HCT116 (cell line): Measurements from ENCODE around the gene ZNF283. TPM values are rescaled to one million over a fixed set of nuclear protein-coding genes. Genes with fewer than 3 reads are reported as not detected.

Source experiments
- ATAC-seq: fragments of 200-7000 bp; cut with Tn5 transposase; 2 replicates; pipeline ENCODE4 v1.9.1; 2020; ENCODE audit warnings: mild to moderate bottlenecking, moderate library complexity
- BruUV-seq: library from RNA; stranded (reverse); fragments of 400-500 nt; replicated peaks from 2 replicates; lab custom pipeline; 2021; lab: Mats Ljungman, UMichigan
- CTCF ChIA-PET: fragments of 300-600 bp; sonication (Branson Sonifier 250); formaldehyde crosslinking; loops from one replicate; lab custom pipeline; 2021; ENCODE audit warnings: antibody characterized with exemption; lab: Charles Lee
- POLR2A ChIA-PET: fragments of 300-600, 350-600 bp; sonication (Branson Sonifier 250); formaldehyde crosslinking; loops from one replicate; lab custom pipeline; 2021; ENCODE audit warnings: antibody characterized with exemption; lab: Charles Lee
- RAD21 ChIA-PET, 2 experiments: fragments of 300-600 bp; sonication (Branson Sonifier 250); formaldehyde crosslinking; loops; one replicate each; lab custom pipeline; 2023; ENCODE audit warnings: low total read pairs in 2 of 2; ENCODE audit not compliant: uncharacterized antibody in 2 of 2, unreplicated experiment in 2 of 2, low non-redundant PET in 1 of 2; lab: Charles Lee
- DNase-seq: peaks from one replicate; pipeline ENCODE4 v3.0.0-alpha.2; 2010; ENCODE audit warnings: low read depth, low spot score
- H2AFZ ChIP-seq: fragments of 200-600 bp; shearing (Covaris generic), sonication (generic); 2 replicates; pipeline ENCODE4 v1.6.1; 2017; ENCODE audit warnings: low read depth, mixed run types, mixed read lengths, antibody characterized with exemption, low read length; ENCODE audit not compliant: poor library complexity, severe bottlenecking
- H3K27ac ChIP-seq: 2 replicates; pipeline ENCODE4 v1.5.1; 2012; ENCODE audit warnings: low read depth, low read length
- H3K27me3 ChIP-seq: fragments of 200-600 bp; sonication (generic); 2 replicates; pipeline ENCODE4 v1.6.1; 2016; ENCODE audit warnings: mixed run types, low read length, mixed read lengths; ENCODE audit not compliant: insufficient read depth
- H3K36me3 ChIP-seq, 2 experiments: fragments of 200-500 bp in 1 of 2; fragments of 200-600 bp in 1 of 2; sonication (Bioruptor generic) in 1 of 2; sonication (generic) in 1 of 2; 2 replicates each; pipeline versions ENCODE4 v1.5.1 to v1.6.1; 2014 to 2016; ENCODE audit warnings: low read length in 2 of 2, inconsistent platforms in 1 of 2, mixed read lengths in 1 of 2, mixed run types in 1 of 2; ENCODE audit not compliant: insufficient read depth in 2 of 2, control insufficient read depth in 1 of 2
- H3K4me1 ChIP-seq, 2 experiments: fragments of 200-600 bp in 1 of 2; sonication (generic) in 1 of 2; 2 replicates each; pipeline versions ENCODE4 v1.5.1 to v1.6.1; 2012 to 2017; ENCODE audit warnings: low read length in 2 of 2, inconsistent platforms in 1 of 2, mild to moderate bottlenecking in 1 of 2, mixed read lengths in 1 of 2, mixed run types in 1 of 2, moderate library complexity in 1 of 2; ENCODE audit not compliant: insufficient read depth in 2 of 2, control insufficient read depth in 1 of 2
- H3K4me2 ChIP-seq: fragments of 200-600 bp; sonication (generic); 2 replicates; pipeline ENCODE4 v1.6.1; 2017; ENCODE audit warnings: mixed run types, low read length, mixed read lengths
- H3K4me3 ChIP-seq, 2 experiments: fragments of 200-600 bp in 1 of 2; sonication (generic) in 1 of 2; replicated peaks in 1 of 2; 2 replicates each; pipeline ENCODE4 v1.5.1; 2011 to 2016; ENCODE audit warnings: low read length in 2 of 2, control low read depth in 1 of 2, low read depth in 1 of 2, mild to moderate bottlenecking in 1 of 2, mixed read lengths in 1 of 2, mixed run types in 1 of 2
- H3K79me2 ChIP-seq: fragments of 200-600 bp; sonication (generic); 2 replicates; pipeline ENCODE4 v1.6.1; 2017; ENCODE audit warnings: mild to moderate bottlenecking, mixed run types, low read length, moderate library complexity, mixed read lengths; ENCODE audit not compliant: insufficient read depth
- H3K9ac ChIP-seq: fragments of 200-600 bp; sonication (generic); 2 replicates; pipeline ENCODE4 v1.6.1; 2016; ENCODE audit warnings: low read length, mixed read lengths
- H3K9me2 ChIP-seq: fragments of 200-600 bp; sonication (generic), shearing (Covaris generic); 2 replicates; pipeline ENCODE4 v1.6.1; 2017; ENCODE audit warnings: mixed run types, mild to moderate bottlenecking, moderate library complexity; ENCODE audit not compliant: insufficient read depth
- H3K9me3 ChIP-seq, 2 experiments: fragments of 200-500 bp in 1 of 2; fragments of 200-600 bp in 1 of 2; sonication (Bioruptor generic) in 1 of 2; sonication (generic) in 1 of 2; 2 replicates each; pipeline ENCODE4 v1.6.1; 2014 to 2017; ENCODE audit warnings: low read length in 2 of 2, mixed read lengths in 2 of 2, inconsistent platforms in 1 of 2, low read depth in 1 of 2, mild to moderate bottlenecking in 1 of 2, mixed run types in 1 of 2, moderate library complexity in 1 of 2; ENCODE audit not compliant: control insufficient read depth in 1 of 2, insufficient read depth in 1 of 2
- H4K20me1 ChIP-seq: fragments of 200-600 bp; sonication (generic), shearing (Covaris generic); 2 replicates; pipeline ENCODE4 v1.6.1; 2017; ENCODE audit warnings: mixed run types, mild to moderate bottlenecking, moderate library complexity; ENCODE audit not compliant: insufficient read depth
- CBX3 ChIP-seq: IDR thresholded peaks from 2 replicates; pipeline ENCODE4 v1.6.1; 2012; ENCODE audit warnings: low read depth
- CEBPB ChIP-seq: IDR thresholded peaks from 2 replicates; pipeline ENCODE4 v1.6.1; 2012; ENCODE audit warnings: low read depth
- EZH2 ChIP-seq: fragments of 200-600 bp; sonication (generic); IDR thresholded peaks from 2 replicates; pipeline ENCODE4 v1.6.1; 2017; ENCODE audit warnings: antibody characterized with exemption, mixed run types
- REST ChIP-seq: IDR thresholded peaks from 2 replicates; pipeline ENCODE4 v1.6.1; 2012; ENCODE audit warnings: low read depth
- SRF ChIP-seq: IDR thresholded peaks from 2 replicates; pipeline ENCODE4 v1.6.1; 2012; ENCODE audit warnings: low read depth
- YY1 ChIP-seq: IDR thresholded peaks from 2 replicates; pipeline ENCODE4 v1.6.1; 2011; ENCODE audit warnings: low read length, low read depth, moderate library complexity, mild to moderate bottlenecking; ENCODE audit not compliant: insufficient replicate concordance; ENCODE audit errors: extremely low read depth
- intact Hi-C: fragments of 100-400 bp; cut with micrococcal nuclease; formaldehyde crosslinking; loops from 2 replicates; pipeline ENCODE4 v1.10.0; 2022
- total RNA-seq: library from RNA; stranded (reverse); gene quantifications from one replicate; pipeline ENCODE4 v1.2.1, GENCODE V29; 2021; ENCODE audit not compliant: unreplicated experiment

ZNF283 gene
- total RNA-seq, 1 experiment from 2014 or later = 7.6 TPM

GRCh38 chr19:43781630-43782310 lies 45.4 kb upstream of the ZNF283 start (continued):
- TF ChIP-seq YY1 = no peak
- no peak for TF ChIP-seq CEBPB
- no peak for TF ChIP-seq SRF
- TF ChIP-seq CBX3 = no peak

DNA sequence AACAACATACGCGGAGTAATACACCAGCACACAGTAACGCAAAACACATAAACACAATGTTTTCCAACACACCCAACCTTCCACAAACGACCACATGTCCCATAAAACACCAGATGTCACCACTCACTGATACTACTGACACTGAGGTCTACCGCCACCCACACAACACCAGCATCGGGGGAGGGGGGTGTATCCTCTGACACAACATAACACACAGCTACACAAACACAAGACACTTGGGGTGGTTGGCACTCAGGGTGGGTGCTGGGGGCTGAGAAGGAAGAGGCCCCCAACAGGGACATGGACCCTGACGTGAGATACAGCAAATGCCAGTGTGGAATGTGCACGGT lies 44.8 kb upstream of the ZNF283 start:
- peaks cover 53% of the 10 kb centered on the region for H3K79me2 ChIP-seq
- no peaks in the 10 kb centered on the region for H3K9me2 ChIP-seq
- peak overlapping the region; percentile 88 for H3K4me2 ChIP-seq
- CTCF ChIA-PET = no interaction called here
- TF ChIP-seq EZH2 = no peak
- TF ChIP-seq SRF = no peak
- no peak for TF ChIP-seq CBX3
- no peak for TF ChIP-seq REST
- TF ChIP-seq, all 23 proteins: peak for 0
- Histone ChIP-seq H3K27ac (peak overlapping the region; percentile 94), H3K27me3 (no peaks in the 10 kb centered on the region), H3K4me3 (peak overlapping the region in 1 of 2 experiments; percentile 9; a peak in 1 of 4 replicates), H3K9me3 (no peaks in the 10 kb centered on the region), H3K4me1 (peaks cover 69 to 86% of the 10 kb centered on the region in 2 experiments), H2AFZ (no peak overlapping the region), H3K9ac (peak overlapping the region; percentile 88), H4K20me1 (no peaks in the 10 kb centered on the region), H3K36me3 (no peaks in the 10 kb centered on the region)
- no TSS peak for BruUV-seq
- ATAC-seq = no peak
- intact Hi-C loops = loop anchor here (10.0 kb wide), 1 partner anchor 107 kb away; the partner anchor contains the start of gene PLAUR
- POLR2A ChIA-PET = no interaction called here
- RAD21 ChIA-PET = no interaction called here
- no peak for DNase-seq
